Stimulated activated naive CD4-positive, alpha-beta T cell treated with Interleukin-2 at 50 U/mL for 16 hours (primary cell): ENCODE measurements around the gene EMC8.
A peak's percentile ranks its signal among the peaks of the same experiment; 100 is the strongest.
"Not testable (repeated sequence)": the region's sequence is repeated elsewhere in the genome, so short reads cannot be mapped to it uniquely, and the experiment has no call there.

Experiments used
- DNase-seq: peaks from one replicate; lab custom pipeline; 2025; lab: John Stamatoyannopoulos, UW

Gene EMC8

GRCh38 chr16:85799497-85800320 lies at the start of gene EMC8, which contains the start of gene COX4I1:
Gene EMC8, minus strand, starts transcription at chr16:85799544. Its CDS starts 249 bp downstream, at chr16:85799295.
Gene COX4I1, plus strand, starts transcription at chr16:85799695. Its CDS starts 1,511 bp downstream, at chr16:85801206.
- DNase-seq = peak; percentile 93

GRCh38 chr16:85848986-85849385 lies 49.6 kb upstream of the EMC8 start:
- DNase-seq = no peak

DNA sequence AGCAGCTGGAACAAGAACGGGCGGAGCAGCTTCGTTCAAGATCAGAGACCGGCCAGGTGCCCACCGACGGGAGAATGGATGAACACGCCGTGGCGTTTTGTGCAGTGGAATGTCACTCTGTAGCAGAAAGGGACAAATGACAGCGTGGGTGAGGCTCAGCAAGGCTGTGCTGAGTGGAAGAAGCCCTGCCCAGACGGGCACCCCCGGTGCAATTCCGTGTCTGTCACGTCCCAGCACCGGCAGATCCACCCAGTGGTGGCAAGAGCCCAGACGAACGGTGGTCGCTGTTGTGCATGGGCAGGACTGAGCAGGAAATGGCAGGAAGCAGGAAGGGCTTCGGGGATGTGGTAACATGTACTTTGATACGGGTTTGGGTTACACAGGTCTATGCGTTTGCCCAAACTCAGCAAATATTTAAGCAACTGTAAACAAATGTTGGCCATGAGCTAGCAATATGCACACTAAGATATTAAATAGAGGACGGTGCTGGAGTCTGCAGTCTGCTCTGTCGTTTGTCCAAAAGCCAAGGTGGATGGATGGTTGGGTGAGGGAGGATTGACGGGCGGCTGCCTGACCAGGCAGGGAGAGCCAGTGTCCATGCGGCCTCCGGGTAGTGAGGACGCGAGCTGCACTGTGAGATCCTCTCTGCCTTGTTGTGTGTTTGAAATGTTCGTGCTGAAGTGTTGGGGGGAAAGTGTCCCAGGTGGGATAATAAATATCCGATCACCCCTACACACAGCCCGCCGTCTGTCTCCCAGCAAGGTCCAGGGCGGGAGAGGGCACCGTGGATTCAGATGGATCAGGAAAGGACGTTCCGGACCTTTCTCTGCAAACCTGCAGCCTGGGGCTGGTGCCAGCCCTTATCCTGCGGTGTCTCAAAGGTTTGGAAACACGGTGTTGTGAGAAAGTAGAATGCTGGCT lies 48.6 kb upstream of the EMC8 start:
- no peak for DNase-seq

GRCh38 chr16:85847036-85847435 lies 47.7 kb upstream of the EMC8 start:
- no peak for DNase-seq

DNA sequence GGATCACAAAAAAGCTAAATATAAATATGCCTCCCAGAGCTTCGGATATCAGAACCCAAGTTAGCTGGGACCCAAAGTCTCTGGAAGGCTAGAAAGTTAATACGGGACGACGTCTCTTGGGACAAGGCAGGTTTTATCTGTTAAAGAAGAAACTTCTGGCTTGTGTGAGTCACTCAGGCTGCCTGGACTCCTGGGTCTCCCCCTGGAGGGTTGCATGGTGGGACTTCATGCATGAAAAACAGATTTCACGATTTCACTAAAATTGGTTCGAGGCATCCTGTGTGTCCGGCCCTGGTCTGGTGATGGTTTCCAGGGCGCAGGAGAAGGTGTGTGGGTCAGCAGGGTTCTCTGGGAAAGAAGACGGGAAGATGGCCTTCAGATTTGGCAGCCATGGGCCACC lies 47.1 kb upstream of the EMC8 start:
- DNase-seq = no peak

DNA sequence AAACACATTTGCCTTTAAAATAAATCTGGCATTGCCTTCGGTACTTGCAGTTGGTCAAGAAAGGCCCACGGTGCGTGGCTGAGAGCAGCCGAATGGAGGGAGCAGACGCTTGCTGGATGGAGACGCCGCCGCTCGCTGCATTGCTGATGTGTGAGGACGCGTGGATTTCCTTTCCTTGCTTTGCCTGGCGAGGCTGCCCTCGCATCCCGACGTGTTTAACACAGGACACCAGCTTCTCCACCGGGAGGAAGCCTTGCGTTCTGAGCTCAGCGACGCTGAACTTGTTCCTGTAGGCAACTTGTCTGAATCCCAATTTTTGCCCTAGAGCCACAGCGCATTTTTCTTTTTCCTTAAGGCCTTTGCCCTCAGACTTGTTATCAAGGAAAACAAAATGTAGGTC lies 45.9 kb upstream of the EMC8 start:
- no peak for DNase-seq

DNA sequence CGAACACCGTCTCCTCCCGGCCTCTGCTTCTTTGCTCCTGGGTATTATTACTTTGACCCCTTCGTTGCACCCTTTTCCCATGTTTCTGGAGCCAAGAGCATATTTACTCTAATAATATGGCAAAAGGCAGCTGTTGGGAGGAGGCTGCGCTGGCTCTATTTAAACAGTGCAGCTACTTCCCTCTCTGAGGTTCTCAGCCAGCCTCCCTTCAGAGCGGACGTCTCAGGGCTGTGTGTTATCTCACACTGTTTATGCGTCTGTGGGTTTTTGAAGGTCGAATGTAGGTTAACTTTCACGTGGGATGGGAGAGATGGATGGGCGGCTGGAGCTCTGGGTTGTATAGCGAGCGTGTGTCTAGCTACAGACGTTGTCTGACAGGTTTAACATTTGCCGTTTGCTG lies 45.4 kb upstream of the EMC8 start:
- DNase-seq = no peak

GRCh38 chr16:85844169-85844481 lies 44.8 kb upstream of the EMC8 start:
- no peak for DNase-seq

DNA sequence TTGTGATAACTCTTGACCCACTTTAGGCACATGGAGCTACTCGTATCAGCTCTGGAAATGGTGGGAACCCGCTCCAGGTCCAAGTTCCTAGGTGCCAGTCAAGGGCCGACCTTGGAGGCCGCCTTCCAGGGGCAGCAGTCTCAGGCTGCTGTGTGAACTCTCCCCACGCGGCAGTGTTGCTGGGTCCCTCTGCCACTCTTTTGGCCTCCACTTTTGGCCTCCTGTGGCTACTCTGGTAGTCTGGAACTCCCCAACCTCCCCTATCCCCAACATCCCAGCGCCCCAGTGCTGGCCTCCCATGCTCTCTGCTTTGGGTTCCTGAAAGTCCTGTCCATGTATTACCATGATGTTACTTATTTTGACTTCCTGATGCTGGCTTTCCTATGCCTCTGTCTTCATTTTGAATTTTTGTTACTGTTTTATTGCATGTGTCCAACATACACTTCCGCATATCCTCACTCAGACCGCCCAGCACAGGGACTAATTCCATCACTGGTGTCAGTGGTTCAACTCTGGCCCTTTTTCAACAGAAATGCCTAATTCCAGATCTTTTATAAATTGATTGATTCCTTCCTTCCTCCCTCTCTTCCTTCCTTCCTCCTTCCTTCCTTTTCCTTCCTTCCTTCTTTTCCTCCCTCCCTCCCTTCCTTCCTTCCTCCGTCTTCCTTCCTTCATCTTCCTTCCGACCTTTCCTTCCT lies 44.3 kb upstream of the EMC8 start:
- no peak for DNase-seq

GRCh38 chr16:85842848-85843247 lies 43.5 kb upstream of the EMC8 start:
- no peak for DNase-seq

DNA sequence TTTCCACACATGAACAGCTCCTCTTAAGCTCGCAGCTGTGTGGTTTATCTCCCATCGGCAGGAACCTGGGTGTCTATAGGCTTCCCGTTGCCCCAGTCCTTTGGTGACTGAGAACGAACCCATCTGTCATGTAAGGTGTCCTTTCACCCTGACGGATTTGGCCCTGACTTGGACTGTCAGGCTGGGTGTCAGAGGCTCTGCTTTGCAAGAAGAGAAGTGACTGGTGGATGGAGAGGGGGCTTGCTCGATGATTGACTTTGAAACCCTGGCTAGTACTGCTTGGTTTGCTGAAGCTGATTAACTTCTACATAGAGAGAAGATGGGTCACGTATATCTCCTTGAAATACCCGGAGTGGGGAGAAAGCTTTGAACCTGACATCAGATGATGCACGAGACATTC lies 43.1 kb upstream of the EMC8 start:
- DNase-seq = no peak

DNA sequence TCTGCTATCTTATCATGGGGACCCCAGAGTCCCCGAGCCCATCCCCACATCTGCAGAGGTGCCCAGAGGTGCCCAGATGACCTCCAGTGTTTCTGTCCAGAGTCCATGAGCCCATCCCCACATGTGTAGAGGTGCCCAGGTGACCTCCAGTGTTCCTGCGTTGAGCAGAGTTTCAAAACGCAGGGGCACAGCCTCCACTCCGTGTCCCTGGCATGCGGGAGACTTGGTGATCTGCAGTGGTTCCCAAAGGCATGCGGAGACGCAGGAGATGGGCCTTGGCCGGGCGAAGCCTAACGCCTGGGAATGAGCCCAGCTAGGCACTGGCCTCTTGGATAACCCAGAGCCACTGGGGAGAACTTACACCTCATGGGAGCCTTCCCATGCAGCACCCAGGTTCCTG lies 41.5 kb upstream of the EMC8 start:
- DNase-seq = no peak

- no peak for DNase-seq
Measured at GRCh38 chr16:85840395-85840794, 41.1 kb upstream of the EMC8 start.

GRCh38 chr16:85839681-85840240 lies 40.4 kb upstream of the EMC8 start:
- DNase-seq = no peak

- DNase-seq = no peak
Measured at GRCh38 chr16:85838876-85839585, 39.7 kb upstream of the EMC8 start.

- no peak for DNase-seq
Measured at GRCh38 chr16:85838381-85838780, 39.0 kb upstream of the EMC8 start.

DNA sequence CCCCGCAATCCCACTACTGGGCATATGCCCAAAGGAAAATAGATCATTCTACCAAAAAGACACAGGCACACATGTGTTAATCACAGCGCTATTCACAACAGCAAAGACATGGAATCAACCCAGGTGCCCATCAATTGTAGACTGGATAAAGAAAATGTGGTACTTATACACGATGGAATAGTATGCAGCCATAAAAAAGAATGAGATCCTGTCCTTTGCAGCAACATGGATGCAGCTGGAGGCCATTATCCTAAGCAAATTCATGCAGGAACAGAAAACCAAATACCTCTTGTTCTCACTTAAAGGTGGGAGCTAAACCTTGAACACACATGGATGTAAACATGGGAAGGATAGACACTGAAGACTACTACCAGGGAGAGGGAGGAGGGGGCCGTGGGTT lies 38.3 kb upstream of the EMC8 start:
- not testable (repeated sequence) for DNase-seq

DNA sequence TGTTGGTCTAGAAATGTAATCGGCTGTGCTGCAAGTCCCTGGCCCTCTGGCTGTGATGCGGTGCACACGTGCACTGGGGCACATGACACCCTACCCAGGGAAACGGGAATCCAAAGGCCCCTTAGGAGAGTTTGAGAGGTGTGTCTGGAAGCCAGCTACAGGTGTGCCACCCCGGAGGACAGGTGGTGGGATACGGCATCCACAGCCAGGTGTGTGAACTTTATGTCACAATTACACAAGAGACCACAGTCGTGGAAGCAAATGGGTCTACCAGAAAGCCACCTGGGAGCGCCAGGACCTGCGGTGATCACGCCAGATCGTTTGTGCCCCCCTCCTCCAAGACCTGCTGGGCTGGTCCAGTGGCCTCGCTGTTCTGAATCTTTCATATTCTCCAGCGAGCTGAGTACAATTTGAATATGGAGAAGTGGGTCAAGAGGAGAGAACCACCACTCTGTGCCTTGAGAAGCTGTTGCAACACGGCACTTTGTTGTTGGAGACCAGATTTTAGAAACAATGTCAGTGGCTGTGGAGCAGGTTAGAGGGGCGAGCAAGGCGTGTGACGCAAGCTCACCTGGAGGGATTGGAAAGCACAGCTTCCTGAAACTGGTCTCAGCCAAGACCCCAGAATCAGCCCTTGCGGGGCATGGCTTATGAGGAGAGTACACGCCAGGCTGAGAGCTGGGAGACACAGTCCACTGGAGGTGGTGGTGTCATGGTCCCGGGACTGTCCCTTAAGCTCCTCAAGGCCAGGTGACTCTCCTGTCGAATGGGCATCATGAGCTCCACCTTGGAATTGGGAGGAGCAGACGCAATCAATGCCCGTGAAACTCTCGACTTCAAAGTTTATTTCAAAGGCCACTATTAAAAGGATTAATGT lies 37.6 kb upstream of the EMC8 start:
- DNase-seq = no peak

DNA sequence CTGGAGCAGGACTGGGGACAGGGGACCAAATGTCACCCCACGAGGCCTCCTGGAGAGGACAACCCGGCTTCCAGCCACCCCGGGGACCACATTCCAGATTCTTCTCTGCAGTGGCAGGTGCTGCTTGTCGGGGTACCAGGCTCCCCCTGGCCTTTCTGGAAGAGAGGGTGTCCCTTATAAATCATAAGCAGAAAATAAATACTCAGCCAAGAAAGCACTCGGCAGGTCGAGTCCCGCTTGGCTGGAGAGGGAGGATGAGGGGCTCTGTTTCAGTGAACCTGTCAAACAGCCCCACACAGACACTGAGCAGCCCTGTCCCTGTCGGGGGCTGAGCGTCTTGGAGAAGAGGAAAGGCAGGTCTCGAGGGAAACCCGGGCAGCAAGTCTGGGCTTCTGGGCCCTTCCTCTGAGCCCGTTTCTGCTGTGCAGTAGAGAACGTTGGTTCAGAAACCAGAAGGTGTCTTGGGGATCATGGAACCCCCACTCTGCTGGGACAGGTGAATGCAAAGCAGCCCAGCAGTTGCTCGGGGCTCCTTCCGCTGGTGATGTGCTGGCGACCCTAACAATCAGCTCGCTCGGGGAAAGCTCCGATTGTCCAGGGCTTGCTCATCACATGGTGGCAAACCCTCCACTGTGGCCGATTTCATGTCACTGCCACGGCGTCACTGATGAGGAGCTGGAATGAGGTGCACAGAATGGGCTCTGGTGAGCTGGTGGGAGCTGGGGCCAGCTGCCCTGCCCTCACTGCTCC lies 36.8 kb upstream of the EMC8 start:
- no peak for DNase-seq

GRCh38 chr16:85835227-85835751 lies 35.9 kb upstream of the EMC8 start:
- DNase-seq = no peak
